ENCODE data around the gene NLRP6.
"Not testable (repeated sequence)": the region's sequence is repeated elsewhere in the genome, so short reads cannot be mapped to it uniquely, and the experiment has no call there.

The NLRP6 gene

GRCh38 chr11:282630-283360 lies 4.6 kb downstream of the NLRP6 start:
- no peak for TF ChIP-seq CTCF (IDR thresholded peaks at IDR 0.05; ENCODE audit: control extremely low read depth, extremely low read depth, low read depth, missing control alignments)
- CTCF ChIA-PET: interaction anchor here (0.6 to 4.0 kb wide), 5 partner anchors 8 to 32 kb away, joined by 3 to 11 read pairs (median 4); no protein-coding TSS in a partner anchor
- DNase-seq (ENCODE audit: extremely low spot score): no peak
- POLR2A ChIA-PET: no interaction called here

GRCh38 chr11:283405-284104 lies 5.3 kb downstream of the NLRP6 start:
- POLR2A ChIA-PET: no interaction called here
- CTCF ChIA-PET: interaction anchor here (1.0 to 2.0 kb wide), 3 partner anchors 9 to 33 kb away, joined by 3 to 7 read pairs (median 4); no protein-coding TSS in a partner anchor
- no peak for DNase-seq (ENCODE audit: extremely low spot score)
- TF ChIP-seq CTCF (IDR thresholded peaks at IDR 0.05; ENCODE audit: control extremely low read depth, extremely low read depth, low read depth, missing control alignments): no peak

GRCh38 chr11:284105-285020 lies 6.2 kb downstream of the NLRP6 start:
- no peak for TF ChIP-seq CTCF (IDR thresholded peaks at IDR 0.05; ENCODE audit: control extremely low read depth, extremely low read depth, low read depth, missing control alignments)
- POLR2A ChIA-PET: no interaction called here
- DNase-seq (ENCODE audit: extremely low spot score): no peak
- CTCF ChIA-PET: interaction anchor here (0.8 to 2.0 kb wide), 3 partner anchors 10 to 34 kb away, joined by 3 to 7 read pairs (median 4); no protein-coding TSS in a partner anchor

- DNase-seq (ENCODE audit: extremely low spot score): no peak
- no peak for TF ChIP-seq CTCF (IDR thresholded peaks at IDR 0.05; ENCODE audit: control extremely low read depth, extremely low read depth, low read depth, missing control alignments)
- ChIA-PET POLR2A (no interaction called here), CTCF (interaction anchor here (0.8 to 2.0 kb wide), 2 partner anchors 33 to 35 kb away, joined by 3 to 7 read pairs; no protein-coding TSS in a partner anchor)
These were observed 7.0 kb downstream of the NLRP6 start for GRCh38 chr11:285021-285893.

GRCh38 chr11:285894-286220 lies 7.7 kb downstream of the NLRP6 start:
- CTCF ChIA-PET: interaction anchor here (0.8 kb wide), 1 partner anchor 36 kb away, joined by 4 read pairs; no protein-coding TSS in a partner anchor
- DNase-seq (ENCODE audit: extremely low spot score): no peak

GRCh38 chr11:286977-287820 lies 9.0 kb downstream of the NLRP6 start:
- DNase-seq (ENCODE audit: extremely low spot score); POLR2A ChIA-PET: not testable (repeated sequence)
- CTCF ChIA-PET: interaction anchor here (0.7 to 1.3 kb wide), 2 partner anchors 10 to 36 kb away, joined by 3 to 4 read pairs; no protein-coding TSS in a partner anchor

More at GRCh38 chr11:285894-286220, 7.7 kb downstream of the NLRP6 start:
- POLR2A ChIA-PET: no interaction called here
- TF ChIP-seq CTCF (IDR thresholded peaks at IDR 0.05; ENCODE audit: control extremely low read depth, extremely low read depth, low read depth, missing control alignments): no peak

All from GM10248 (cell line).